ENCODE data around the gene METTL24. TPM values are rescaled to one million over a fixed set of nuclear protein-coding genes. Genes with fewer than 3 reads are reported as not detected.

METTL24 gene
- total and polyA plus RNA-seq, 2 donors (not counting 1 experiment from before 2014, with no cell fraction given) = 0.18 to 2.6 TPM

DNA sequence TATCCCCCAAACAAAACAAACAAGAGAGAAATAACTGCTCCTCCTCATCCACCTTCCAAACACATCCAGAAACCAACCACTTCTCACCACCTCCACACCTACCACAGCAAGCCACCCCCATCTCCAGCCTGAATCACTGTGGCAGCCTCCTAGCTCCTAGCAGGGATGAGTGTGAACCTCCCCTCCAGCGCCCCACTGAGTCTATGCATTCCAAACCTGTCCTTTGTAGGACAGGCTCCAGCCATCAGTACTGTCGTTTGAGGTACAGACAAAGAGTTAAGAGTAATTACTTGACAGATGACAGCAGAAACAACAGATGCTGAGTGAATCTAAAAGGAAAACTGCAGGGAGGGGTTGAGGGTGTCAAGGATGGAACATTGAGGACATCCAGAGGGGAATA lies 2.4 kb downstream of the METTL24 start:
- no peaks in the 10 kb centered on the region for H3K9me3 ChIP-seq (ENCODE audit: control insufficient read depth, insufficient read depth, low read depth, low read length)
- H3K4me2 ChIP-seq (ENCODE audit: extremely low read depth, insufficient read depth, low read length) = no peak overlapping the region
- no peaks in the 10 kb centered on the region for H4K20me1 ChIP-seq (ENCODE audit: control insufficient read depth, extremely low read depth, insufficient read depth, low read length)
- peaks cover 19% of the 10 kb centered on the region for H3K27me3 ChIP-seq (ENCODE audit: control insufficient read depth, insufficient read depth, low read length)
- no peak for DNase-seq (ENCODE audit: low read depth in 2 of 2)
- H3K27ac ChIP-seq (ENCODE audit: insufficient read depth, low read length) = no peak overlapping the region
- H3K9ac ChIP-seq (ENCODE audit: insufficient read depth, low read length) = no peak overlapping the region
- TF ChIP-seq, protein P1, sequence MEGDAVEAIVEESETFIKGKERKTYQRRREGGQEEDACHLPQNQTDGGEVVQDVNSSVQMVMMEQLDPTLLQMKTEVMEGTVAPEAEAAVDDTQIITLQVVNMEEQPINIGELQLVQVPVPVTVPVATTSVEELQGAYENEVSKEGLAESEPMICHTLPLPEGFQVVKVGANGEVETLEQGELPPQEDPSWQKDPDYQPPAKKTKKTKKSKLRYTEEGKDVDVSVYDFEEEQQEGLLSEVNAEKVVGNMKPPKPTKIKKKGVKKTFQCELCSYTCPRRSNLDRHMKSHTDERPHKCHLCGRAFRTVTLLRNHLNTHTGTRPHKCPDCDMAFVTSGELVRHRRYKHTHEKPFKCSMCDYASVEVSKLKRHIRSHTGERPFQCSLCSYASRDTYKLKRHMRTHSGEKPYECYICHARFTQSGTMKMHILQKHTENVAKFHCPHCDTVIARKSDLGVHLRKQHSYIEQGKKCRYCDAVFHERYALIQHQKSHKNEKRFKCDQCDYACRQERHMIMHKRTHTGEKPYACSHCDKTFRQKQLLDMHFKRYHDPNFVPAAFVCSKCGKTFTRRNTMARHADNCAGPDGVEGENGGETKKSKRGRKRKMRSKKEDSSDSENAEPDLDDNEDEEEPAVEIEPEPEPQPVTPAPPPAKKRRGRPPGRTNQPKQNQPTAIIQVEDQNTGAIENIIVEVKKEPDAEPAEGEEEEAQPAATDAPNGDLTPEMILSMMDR (conservative IDR thresholded peaks at IDR 0.05 in 1 of 2, IDR thresholded peaks at IDR 0.05 in 1 of 2; ENCODE audit: low read depth in 1 of 2, low read length in 2 of 2) = no peak
- no peak for TF ChIP-seq EZH2 (IDR thresholded peaks at IDR 0.05; ENCODE audit: low read length, missing control alignments)
- no peak overlapping the region for H3K4me3 ChIP-seq (replicated peaks in 1 of 4; ENCODE audit: control extremely low read depth in 1 of 4, insufficient read depth in 1 of 4, low read depth in 3 of 4, low read length in 4 of 4)
- no peaks in the 10 kb centered on the region for H3K4me1 ChIP-seq (ENCODE audit: control insufficient read depth, extremely low read depth, insufficient read depth, low read length)
- no peaks in the 10 kb centered on the region for H3K36me3 ChIP-seq (ENCODE audit: control insufficient read depth, insufficient read depth, low read length)
- H3K79me2 ChIP-seq (ENCODE audit: control insufficient read depth, insufficient read depth, low read length) = no peaks in the 10 kb centered on the region
- no peak overlapping the region for H2AFZ ChIP-seq (ENCODE audit: low read length)

GRCh38 chr6:110355022-110355421 lies 3.1 kb downstream of the METTL24 start:
- H3K4me3 ChIP-seq (replicated peaks in 1 of 4; ENCODE audit: control extremely low read depth in 1 of 4, insufficient read depth in 1 of 4, low read depth in 3 of 4, low read length in 4 of 4) = no peak overlapping the region
- no peak overlapping the region for H3K9ac ChIP-seq (ENCODE audit: insufficient read depth, low read length)
- DNase-seq (ENCODE audit: low read depth in 2 of 2) = no peak
- H3K27me3 ChIP-seq (ENCODE audit: control insufficient read depth, insufficient read depth, low read length) = peaks cover 18% of the 10 kb centered on the region
- no peak for TF ChIP-seq EZH2 (IDR thresholded peaks at IDR 0.05; ENCODE audit: low read length, missing control alignments)
- TF ChIP-seq, protein P1 (conservative IDR thresholded peaks at IDR 0.05 in 1 of 2, IDR thresholded peaks at IDR 0.05 in 1 of 2; ENCODE audit: low read depth in 1 of 2, low read length in 2 of 2) = no peak
- no peaks in the 10 kb centered on the region for H3K36me3 ChIP-seq (ENCODE audit: control insufficient read depth, insufficient read depth, low read length)
- H3K9me3 ChIP-seq (ENCODE audit: control insufficient read depth, insufficient read depth, low read depth, low read length) = no peaks in the 10 kb centered on the region
- no peak overlapping the region for H3K4me2 ChIP-seq (ENCODE audit: extremely low read depth, insufficient read depth, low read length)
- H3K27ac ChIP-seq (ENCODE audit: insufficient read depth, low read length) = no peak overlapping the region
- H2AFZ ChIP-seq (ENCODE audit: low read length) = no peak overlapping the region
- no peaks in the 10 kb centered on the region for H4K20me1 ChIP-seq (ENCODE audit: control insufficient read depth, extremely low read depth, insufficient read depth, low read length)
- no peaks in the 10 kb centered on the region for H3K4me1 ChIP-seq (ENCODE audit: control insufficient read depth, extremely low read depth, insufficient read depth, low read length)
- H3K79me2 ChIP-seq (ENCODE audit: control insufficient read depth, insufficient read depth, low read length) = no peaks in the 10 kb centered on the region

DNA sequence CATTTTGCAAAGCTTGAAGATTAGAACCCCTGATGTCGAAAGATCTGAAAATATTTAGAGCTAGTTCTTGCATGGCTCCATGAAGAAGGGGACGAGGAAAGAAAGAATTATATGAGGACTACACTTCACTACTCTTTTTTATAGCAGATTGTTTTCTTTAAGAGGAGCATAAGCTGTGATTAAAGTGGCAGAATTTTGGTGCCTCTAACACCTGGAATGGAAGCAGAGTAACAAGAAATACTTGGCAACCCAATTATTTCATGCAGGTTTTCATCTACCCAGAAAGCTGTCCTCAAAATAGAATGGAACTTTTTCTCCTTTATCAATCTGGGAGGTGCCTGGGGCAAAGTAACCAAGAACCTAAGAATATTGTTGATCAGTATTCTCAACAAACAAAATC lies 4.0 kb downstream of the METTL24 start:
- no peaks in the 10 kb centered on the region for H3K36me3 ChIP-seq (ENCODE audit: control insufficient read depth, insufficient read depth, low read length)
- no peak overlapping the region for H3K4me2 ChIP-seq (ENCODE audit: extremely low read depth, insufficient read depth, low read length)
- peaks cover 12% of the 10 kb centered on the region for H3K27me3 ChIP-seq (ENCODE audit: control insufficient read depth, insufficient read depth, low read length)
- H3K4me1 ChIP-seq (ENCODE audit: control insufficient read depth, extremely low read depth, insufficient read depth, low read length) = no peaks in the 10 kb centered on the region
- TF ChIP-seq, protein P1 (conservative IDR thresholded peaks at IDR 0.05 in 1 of 2, IDR thresholded peaks at IDR 0.05 in 1 of 2; ENCODE audit: low read depth in 1 of 2, low read length in 2 of 2) = no peak
- no peak for TF ChIP-seq EZH2 (IDR thresholded peaks at IDR 0.05; ENCODE audit: low read length, missing control alignments)
- H3K9me3 ChIP-seq (ENCODE audit: control insufficient read depth, insufficient read depth, low read depth, low read length) = no peaks in the 10 kb centered on the region
- no peaks in the 10 kb centered on the region for H3K79me2 ChIP-seq (ENCODE audit: control insufficient read depth, insufficient read depth, low read length)
- no peak overlapping the region for H3K9ac ChIP-seq (ENCODE audit: insufficient read depth, low read length)
- no peaks in the 10 kb centered on the region for H4K20me1 ChIP-seq (ENCODE audit: control insufficient read depth, extremely low read depth, insufficient read depth, low read length)
- no peak overlapping the region for H3K27ac ChIP-seq (ENCODE audit: insufficient read depth, low read length)
- DNase-seq (ENCODE audit: low read depth in 2 of 2) = no peak
- no peak overlapping the region for H2AFZ ChIP-seq (ENCODE audit: low read length)
- H3K4me3 ChIP-seq (replicated peaks in 1 of 4; ENCODE audit: control extremely low read depth in 1 of 4, insufficient read depth in 1 of 4, low read depth in 3 of 4, low read length in 4 of 4) = no peak overlapping the region

Data from fibroblast of lung (primary cell).